Lower leg skin (tissue), 3 donors: ENCODE results near the gene LYVE1.

ENCODE experiments used
- CTCF ChIP-seq, 3 donors: fragments of 450-650 bp; IDR thresholded peaks; one replicate each; pipeline ENCODE4 v1.5.1; 2016; ENCODE audit warnings: antibody characterized with exemption in 3 of 3, mild to moderate bottlenecking in 3 of 3, moderate library complexity in 2 of 3
- POLR2A ChIP-seq, 2 donors: fragments of 450-650 bp; IDR thresholded peaks; one replicate each; pipeline ENCODE4 v1.6.1; 2016 to 2017; ENCODE audit warnings: antibody characterized with exemption in 2 of 2, mild to moderate bottlenecking in 1 of 2, moderate library complexity in 1 of 2

- TF ChIP-seq POLR2A (IDR thresholded peaks at IDR 0.05) (no peak), CTCF (IDR thresholded peaks at IDR 0.05) (no peak)
Observed at GRCh38 chr11:10556590-10556989, 11.9 kb downstream of the LYVE1 start.
